Measurements from ENCODE around the gene LMAN1.

GRCh38 chr18:59324623-59324971 lies 34.5 kb downstream of the LMAN1 start:
- TF ChIP-seq POLR2A (IDR thresholded peaks at IDR 0.05) (no peak), CTCF (IDR thresholded peaks at IDR 0.05) (no peak)
